ENCODE measurements around the gene PRKCE.

Gene PRKCE

DNA sequence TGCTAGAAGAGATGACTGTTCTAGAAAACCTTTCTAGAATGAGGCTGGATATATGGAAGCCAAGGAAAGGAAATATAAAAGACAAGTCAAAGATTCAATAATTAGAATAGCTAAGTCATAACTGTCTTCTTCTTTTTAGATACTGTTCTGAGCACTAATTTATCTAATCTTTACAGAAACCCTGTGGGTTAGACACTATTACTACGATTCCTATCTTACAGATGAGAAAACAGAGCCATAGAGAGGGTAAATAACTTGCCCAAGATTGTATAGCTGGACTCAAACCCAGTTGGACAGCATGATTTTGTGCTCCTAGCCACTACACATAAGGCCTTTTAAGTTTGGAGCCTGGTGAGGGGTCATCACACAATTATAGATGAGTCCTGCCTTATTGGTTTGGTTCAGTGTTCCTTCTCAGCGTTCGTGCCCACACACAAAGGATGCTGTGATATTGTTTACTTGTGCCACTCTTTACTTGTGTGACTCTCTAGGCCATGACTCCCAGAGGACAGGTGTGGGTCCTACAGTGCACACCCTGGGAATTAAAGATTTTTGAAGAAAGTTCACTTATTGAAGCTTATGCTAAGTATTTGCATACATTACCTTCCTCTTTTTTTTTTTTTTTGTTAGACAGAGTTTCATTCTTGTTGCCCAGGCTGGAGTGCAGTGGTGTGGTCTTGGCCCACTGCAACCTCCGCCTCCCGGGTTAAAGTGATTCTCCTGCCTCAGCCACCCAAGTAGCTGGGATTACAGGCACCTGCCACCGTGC lies 153.7 kb downstream of the PRKCE start:
- no peak for DNase-seq (ENCODE audit: low read depth in 2 of 3, low spot score in 1 of 3)

DNA sequence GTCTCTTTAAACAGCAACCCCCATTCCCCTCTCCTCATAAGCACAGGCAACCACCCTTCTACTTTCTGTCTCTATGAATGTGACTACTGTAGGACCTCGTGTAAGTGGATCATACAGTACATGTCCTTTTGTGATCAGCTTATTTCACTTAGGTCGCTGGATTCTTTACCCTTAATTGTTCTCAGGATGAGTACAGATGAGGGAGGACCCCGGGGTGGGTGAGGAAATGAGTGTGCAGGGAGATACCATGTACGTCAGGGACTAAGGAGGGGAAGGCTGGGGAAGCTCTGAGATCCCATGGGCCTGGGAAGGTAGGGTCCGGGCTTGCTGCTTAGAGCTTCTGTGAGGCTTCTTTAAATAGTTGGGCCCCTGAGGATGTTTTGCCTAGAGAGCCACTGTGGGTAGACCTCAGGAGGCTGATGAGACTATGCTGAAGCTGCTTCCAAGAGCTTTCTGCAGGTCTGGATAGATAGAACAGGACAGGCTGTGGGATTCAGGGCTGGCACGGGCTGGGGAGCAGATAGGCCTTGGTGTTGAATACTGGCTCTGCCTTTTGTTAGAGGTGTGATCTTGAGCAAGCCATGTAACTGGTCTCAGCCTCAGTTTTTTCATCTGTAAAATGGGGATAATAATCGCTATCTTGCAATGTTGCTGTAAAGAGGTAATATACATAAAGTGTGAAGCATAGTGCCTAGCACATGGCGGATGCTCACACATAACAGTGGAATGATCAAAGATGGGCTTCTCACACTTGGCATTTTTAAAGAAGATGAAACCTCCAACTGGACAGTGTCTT lies 155.3 kb downstream of the PRKCE start:
- DNase-seq (ENCODE audit: low read depth in 2 of 3, low spot score in 1 of 3) = no peak

DNA sequence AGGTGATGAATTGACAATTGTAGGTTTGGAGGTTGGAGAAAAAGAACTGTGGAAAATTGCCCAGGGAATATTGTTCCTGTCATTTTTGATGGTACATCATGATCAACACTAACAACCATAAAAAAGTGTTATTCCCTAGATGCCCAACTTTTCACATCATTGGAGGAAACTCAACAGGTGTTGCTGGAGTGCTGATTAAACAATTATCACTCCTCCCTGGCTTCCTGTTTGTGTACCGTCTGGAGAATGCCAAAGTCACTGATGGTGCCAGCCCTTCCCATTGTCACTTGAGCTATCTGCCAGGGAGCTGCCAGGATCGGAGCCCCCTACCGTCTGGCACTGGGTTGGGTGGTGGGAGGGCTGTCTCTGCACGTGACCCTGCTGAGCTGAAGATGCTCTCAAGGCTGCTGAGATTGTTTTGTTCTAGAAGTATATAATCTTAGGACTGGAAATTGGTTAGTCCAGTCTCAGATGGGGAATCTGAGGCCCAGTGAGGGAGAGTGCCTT lies 156.9 kb downstream of the PRKCE start:
- DNase-seq (ENCODE audit: low read depth in 2 of 3, low spot score in 1 of 3) = no peak

DNA sequence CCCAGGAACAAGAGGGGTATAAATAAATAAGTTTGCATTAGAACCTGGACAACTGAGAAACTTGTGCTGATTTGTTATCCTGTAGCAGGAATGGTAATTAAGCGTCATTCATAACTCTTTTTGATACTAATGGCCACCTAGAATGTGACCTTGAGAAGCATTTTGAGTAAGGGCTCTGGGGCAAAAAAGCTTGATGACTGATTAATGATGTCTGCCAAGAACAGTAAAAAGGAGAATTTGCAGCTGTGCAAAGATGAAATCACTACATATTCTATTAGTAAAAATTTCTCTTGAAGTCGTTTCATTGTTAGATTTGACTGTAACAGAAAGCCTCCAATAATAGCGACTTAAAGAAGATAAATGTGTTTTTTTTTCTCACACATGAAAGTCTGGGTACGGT lies 157.7 kb downstream of the PRKCE start:
- no peak for DNase-seq (ENCODE audit: low read depth in 2 of 3, low spot score in 1 of 3)

GRCh38 chr2:45812011-45812500 lies 160.6 kb downstream of the PRKCE start:
- no peak for DNase-seq (ENCODE audit: low read depth in 2 of 3, low spot score in 1 of 3)

GRCh38 chr2:45813003-45813941 lies 161.8 kb downstream of the PRKCE start:
- DNase-seq (ENCODE audit: low read depth in 2 of 3, low spot score in 1 of 3) = no peak

GRCh38 chr2:45814488-45814887 lies 163.0 kb downstream of the PRKCE start:
- no peak for DNase-seq (ENCODE audit: low read depth in 2 of 3, low spot score in 1 of 3)

- no peak for DNase-seq (ENCODE audit: low read depth in 2 of 3, low spot score in 1 of 3)
These were observed 163.6 kb downstream of the PRKCE start for GRCh38 chr2:45814951-45815621.

- no peak for DNase-seq (ENCODE audit: low read depth in 2 of 3, low spot score in 1 of 3)
These were observed 164.8 kb downstream of the PRKCE start for GRCh38 chr2:45816272-45816671.

DNA sequence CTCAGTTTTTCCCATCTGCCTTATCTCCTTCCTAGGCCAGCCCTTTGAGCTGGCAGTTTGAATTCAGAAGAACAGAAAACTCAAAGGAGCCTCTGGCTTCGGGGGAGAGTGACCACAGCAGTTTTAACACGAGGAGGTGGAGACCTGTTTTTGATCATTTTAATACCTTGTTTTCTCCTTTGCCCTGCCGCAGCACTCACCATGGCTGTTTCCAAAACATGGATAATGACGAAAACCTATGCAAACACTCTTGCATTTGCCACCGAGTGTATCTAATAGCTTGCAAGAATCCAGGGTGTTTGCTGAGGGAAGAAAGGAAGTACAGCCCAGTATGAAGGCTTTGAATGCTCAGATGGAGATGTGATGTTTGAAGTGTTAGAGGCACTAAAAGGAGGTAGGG lies 167.1 kb downstream of the PRKCE start:
- DNase-seq (ENCODE audit: low read depth in 2 of 3, low spot score in 1 of 3) = no peak

GRCh38 chr2:45820048-45820447 lies 168.6 kb downstream of the PRKCE start:
- no peak for DNase-seq (ENCODE audit: low read depth in 2 of 3, low spot score in 1 of 3)

- DNase-seq (ENCODE audit: low read depth in 2 of 3, low spot score in 1 of 3) = no peak
These were observed 170.2 kb downstream of the PRKCE start for GRCh38 chr2:45821558-45822271.

DNA sequence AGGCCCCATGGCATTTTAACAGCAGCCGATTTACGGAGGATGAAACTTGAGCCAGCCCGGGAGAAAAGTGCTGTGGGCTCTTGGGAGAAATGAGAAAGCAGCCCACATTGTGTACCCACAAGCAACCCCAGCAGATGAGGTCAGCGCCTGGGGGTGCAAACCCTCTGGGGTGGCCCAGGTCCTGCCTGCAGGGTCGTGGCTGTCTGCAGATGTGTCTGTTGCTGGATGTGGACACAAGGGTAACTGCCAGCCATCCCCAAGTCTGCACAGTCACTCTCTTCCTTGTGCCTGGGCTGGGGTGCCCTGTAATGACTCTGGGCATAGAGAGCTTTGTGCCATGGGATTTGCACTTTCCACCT lies 170.8 kb downstream of the PRKCE start:
- no peak for DNase-seq (ENCODE audit: low read depth in 2 of 3, low spot score in 1 of 3)

GRCh38 chr2:45823723-45824206 lies 172.3 kb downstream of the PRKCE start:
- DNase-seq (ENCODE audit: low read depth in 2 of 3, low spot score in 1 of 3) = no peak

DNA sequence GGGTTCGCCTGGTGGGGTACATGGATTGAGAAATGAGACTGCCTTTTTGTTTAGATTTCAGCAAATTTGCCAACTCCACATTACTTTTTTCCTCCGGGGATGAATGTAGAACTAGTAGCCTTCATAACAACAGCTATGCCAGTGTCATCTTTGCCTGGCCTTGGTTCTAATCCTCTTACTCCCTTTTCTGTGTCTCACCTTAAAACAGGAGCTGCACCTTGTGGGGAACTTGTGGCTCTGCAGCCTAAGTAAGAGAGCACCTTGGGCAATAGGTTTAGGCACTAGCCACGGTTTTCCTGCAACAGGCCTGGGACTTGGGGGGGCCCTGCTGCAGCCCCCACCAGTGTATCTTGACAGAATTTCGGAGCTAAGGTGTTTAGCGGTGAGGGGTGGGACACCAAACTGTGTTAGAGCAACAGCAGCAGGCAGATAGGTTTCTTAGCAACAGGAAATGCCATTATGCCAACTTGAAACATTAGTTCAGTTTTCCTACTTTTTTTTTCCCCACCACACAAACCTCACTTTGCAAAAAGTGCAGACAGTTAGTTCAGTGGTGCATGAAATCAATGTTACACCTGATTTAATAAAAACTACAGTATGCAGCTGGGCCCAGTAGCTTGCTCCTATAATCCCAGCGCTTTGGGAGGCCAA lies 173.7 kb downstream of the PRKCE start:
- DNase-seq (ENCODE audit: low read depth in 2 of 3, low spot score in 1 of 3) = no peak

GRCh38 chr2:45826460-45826859 lies 175.0 kb downstream of the PRKCE start:
- no peak for DNase-seq (ENCODE audit: low read depth in 2 of 3, low spot score in 1 of 3)

DNA sequence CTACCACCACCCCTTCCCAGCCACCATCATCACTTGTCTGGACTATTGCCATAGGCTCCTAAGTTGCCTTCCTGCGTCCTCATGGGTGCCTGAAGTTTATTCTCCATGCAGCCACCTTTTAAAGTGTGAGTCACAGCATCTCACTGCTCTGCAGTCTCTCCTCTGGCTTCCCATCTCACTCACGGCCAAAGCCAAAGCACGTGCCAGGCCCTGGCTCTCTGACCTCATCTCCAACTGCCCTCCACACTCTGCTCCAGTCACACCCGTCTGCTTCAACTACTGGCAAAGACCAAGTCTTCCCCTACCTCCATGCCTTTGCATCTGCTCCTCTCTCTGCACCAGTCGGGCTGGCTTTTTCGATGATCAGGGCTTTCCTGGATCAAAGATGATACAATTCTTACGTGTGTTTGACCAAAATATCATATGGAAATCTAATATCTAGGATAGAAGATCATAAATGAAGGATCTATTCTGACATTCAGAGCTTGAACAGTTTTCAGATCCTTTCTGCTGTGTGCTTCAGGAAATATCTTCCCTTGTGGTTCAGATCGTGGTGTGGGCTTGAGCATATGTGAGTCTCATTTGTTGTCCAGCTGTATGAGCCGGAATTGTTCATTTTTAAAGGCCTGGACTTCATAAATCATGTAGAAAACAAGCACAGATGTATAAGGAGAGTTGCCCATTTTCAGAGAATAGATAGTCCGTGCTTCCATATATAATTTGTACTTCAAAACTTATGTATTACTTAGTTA lies 175.6 kb downstream of the PRKCE start:
- no peak for DNase-seq (ENCODE audit: low read depth in 2 of 3, low spot score in 1 of 3)

- no peak for DNase-seq (ENCODE audit: low read depth in 2 of 3, low spot score in 1 of 3)
These were observed 178.8 kb downstream of the PRKCE start for GRCh38 chr2:45830322-45830721.

Measured in stimulated activated CD4-positive, alpha-beta T cell treated with anti-CD3 and anti-CD28 coated beads, Interleukin-12 subunit alpha, Interleukin-12 subunit beta, amount 100 ng/mL, for 48 hours (primary cell).